GM13976 (cell line): ENCODE data around the gene DICER1.
"Not testable (repeated sequence)": the region's sequence is repeated elsewhere in the genome, so short reads cannot be mapped to it uniquely, and the experiment has no call there.

Experiments used
- DNase-seq: peaks from one replicate; pipeline ENCODE4 v3.0.0; 2012; ENCODE audit warnings: low spot score
- CTCF ChIP-seq: IDR thresholded peaks from 2 replicates; pipeline ENCODE4 v1.5.1; 2012; ENCODE audit warnings: borderline replicate concordance, mild to moderate bottlenecking; ENCODE audit not compliant: insufficient read depth; ENCODE audit errors: extremely low read depth, missing control alignments, control extremely low read depth
- in situ Hi-C: fragments of 300-500 bp; cut with MboI; formaldehyde crosslinking; loops from one replicate; pipeline ENCODE4 v1.12.0; 2022; ENCODE audit warnings: low sequenced_read_pairs, mixed read lengths, inconsistent platforms; ENCODE audit not compliant: unreplicated experiment

The DICER1 gene

DNA sequence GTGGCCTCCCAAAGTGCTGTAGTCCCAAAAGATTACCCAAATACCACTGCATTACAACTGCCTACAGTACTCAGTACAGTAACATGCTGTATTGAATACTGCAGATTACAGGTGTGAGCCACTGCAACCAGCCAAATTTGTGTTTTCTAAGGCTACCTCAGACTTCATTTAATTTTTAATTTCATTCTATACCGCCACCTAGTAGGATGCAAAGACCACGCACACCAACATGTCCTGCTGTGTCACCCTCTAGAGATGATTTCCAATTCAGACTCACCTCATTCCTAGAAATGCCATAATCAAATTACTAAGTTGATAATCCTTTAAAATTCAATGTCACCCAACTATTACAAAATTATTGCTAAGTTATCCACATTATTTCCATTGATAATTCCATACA is 15.1 kb downstream of the DICER1 start:
- no peak for DNase-seq
- no peak for TF ChIP-seq CTCF
- in situ Hi-C loops: loop anchor here (25.0 kb wide), 1 partner anchor 1155 kb away; the partner anchor contains the start of genes ASB2 and CCDC197

GRCh38 chr14:95141684-95142083 is 15.6 kb downstream of the DICER1 start:
- DNase-seq: no peak
- in situ Hi-C loops: loop anchor here (25.0 kb wide), 1 partner anchor 1154 kb away; the partner anchor contains the start of genes ASB2 and CCDC197
- TF ChIP-seq CTCF: no peak

- TF ChIP-seq CTCF: no peak
- in situ Hi-C loops: loop anchor here (25.0 kb wide), 1 partner anchor 1153 kb away; the partner anchor contains the start of genes ASB2 and CCDC197
- no peak for DNase-seq
These were observed 17.1 kb downstream of the DICER1 start for GRCh38 chr14:95140060-95140858.

GRCh38 chr14:95138876-95139275 is 18.5 kb downstream of the DICER1 start:
- in situ Hi-C loops: loop anchor here (25.0 kb wide), 1 partner anchor 1152 kb away; the partner anchor contains the start of genes ASB2 and CCDC197
- DNase-seq: no peak
- no peak for TF ChIP-seq CTCF

DNA sequence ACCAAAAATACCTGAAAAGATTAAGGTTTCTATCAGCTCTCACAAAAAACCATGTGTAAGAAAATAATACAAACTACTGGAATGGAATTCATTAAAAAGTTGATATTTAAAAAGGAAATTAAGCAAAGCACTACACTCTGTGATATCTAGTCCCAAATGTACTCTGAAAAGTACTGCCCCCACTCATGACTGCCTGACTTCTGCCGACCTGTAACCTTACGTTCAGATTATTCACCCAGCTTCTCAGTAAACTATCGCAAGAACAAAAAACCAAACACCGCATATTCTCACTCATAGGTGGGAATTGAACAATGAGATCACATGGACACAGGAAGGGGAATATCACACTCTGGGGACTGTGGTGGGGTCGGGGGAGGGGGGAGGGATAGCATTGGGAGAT is 18.9 kb downstream of the DICER1 start:
- in situ Hi-C loops: loop anchor here (25.0 kb wide), 1 partner anchor 1151 kb away; the partner anchor contains the start of genes ASB2 and CCDC197
- DNase-seq: not testable (repeated sequence)

GRCh38 chr14:95137804-95138167 is 19.5 kb downstream of the DICER1 start:
- TF ChIP-seq CTCF: no peak
- no peak for DNase-seq
- in situ Hi-C loops: loop anchor here (25.0 kb wide), 1 partner anchor 1150 kb away; the partner anchor contains the start of genes ASB2 and CCDC197
